Ectodermal cell (in vitro differentiated cells): ENCODE measurements around the gene TMLHE.
"Not testable (repeated sequence)": the region's sequence is repeated elsewhere in the genome, so short reads cannot be mapped to it uniquely, and the experiment has no call there.

Experiments used
- H3K27ac ChIP-seq: 2 replicates; pipeline ENCODE4 v1.7.0; 2013; ENCODE audit warnings: mild to moderate bottlenecking, low read depth, low read length; ENCODE audit not compliant: insufficient read depth, poor library complexity, severe bottlenecking
- H3K27me3 ChIP-seq: 2 replicates; pipeline ENCODE4 v1.7.0; 2013; ENCODE audit warnings: mild to moderate bottlenecking, low read length; ENCODE audit not compliant: insufficient read depth, control insufficient read depth, poor library complexity, severe bottlenecking
- H3K36me3 ChIP-seq: one replicate; pipeline ENCODE4 v1.7.0; 2013; ENCODE audit warnings: low read length; ENCODE audit not compliant: control insufficient read depth, insufficient read depth
- H3K4me1 ChIP-seq: one replicate; pipeline ENCODE4 v1.7.0; 2013; ENCODE audit warnings: low read length; ENCODE audit not compliant: control insufficient read depth, insufficient read depth
- H3K4me3 ChIP-seq: 2 replicates; pipeline ENCODE4 v1.7.0; 2013; ENCODE audit warnings: low read depth, low read length, control low read depth; ENCODE audit not compliant: insufficient read depth
- H3K9me3 ChIP-seq: 2 replicates; pipeline ENCODE4 v1.7.0; 2013; ENCODE audit warnings: mild to moderate bottlenecking, low read length, moderate library complexity; ENCODE audit not compliant: control insufficient read depth
- WGBS, 2 experiments: methylation state at CpG; one replicate each; pipeline ENCODE4 v1.1.7; 2013; ENCODE audit warnings: missing lambda C conversion rate in 2 of 2; 5-methylcytosine and 5-hydroxymethylcytosine counted together

Gene TMLHE

DNA sequence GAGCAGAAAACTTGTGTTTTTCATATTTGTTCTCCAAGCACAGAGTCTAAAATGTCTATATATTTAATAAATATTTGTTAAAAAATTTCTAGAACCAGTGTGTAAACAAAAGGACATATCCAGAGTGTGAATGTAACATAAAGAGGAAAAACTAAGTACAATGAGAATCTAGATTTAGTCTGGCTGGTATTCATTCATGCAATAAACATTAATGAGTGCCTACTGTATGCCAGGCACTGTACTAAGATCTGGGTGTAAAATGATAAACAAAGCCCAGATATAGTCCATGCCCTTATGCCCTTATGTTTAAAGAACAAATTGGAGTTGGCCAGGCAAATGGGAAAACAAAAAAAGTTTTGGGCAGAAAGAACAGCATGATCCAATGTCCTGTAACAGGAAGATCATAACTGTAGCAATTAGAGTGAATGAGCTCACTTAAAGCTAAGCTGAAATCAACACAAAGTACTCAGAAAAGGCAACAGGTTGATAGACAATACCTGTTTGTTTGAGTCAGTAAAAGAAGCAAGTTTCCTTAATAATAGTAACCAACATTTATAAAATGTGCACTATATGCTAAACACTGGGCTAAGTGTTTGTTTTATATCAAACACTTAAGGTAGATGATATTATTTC, 1.3 kb upstream of the TMLHE start:
- H3K27me3 ChIP-seq: no peaks in the 10 kb centered on the region
- H3K4me3 ChIP-seq: no peak overlapping the region
- H3K4me1 ChIP-seq: no peaks in the 10 kb centered on the region
- H3K27ac ChIP-seq: no peak overlapping the region
- no peaks in the 10 kb centered on the region for H3K9me3 ChIP-seq
- no peaks in the 10 kb centered on the region for H3K36me3 ChIP-seq

DNA sequence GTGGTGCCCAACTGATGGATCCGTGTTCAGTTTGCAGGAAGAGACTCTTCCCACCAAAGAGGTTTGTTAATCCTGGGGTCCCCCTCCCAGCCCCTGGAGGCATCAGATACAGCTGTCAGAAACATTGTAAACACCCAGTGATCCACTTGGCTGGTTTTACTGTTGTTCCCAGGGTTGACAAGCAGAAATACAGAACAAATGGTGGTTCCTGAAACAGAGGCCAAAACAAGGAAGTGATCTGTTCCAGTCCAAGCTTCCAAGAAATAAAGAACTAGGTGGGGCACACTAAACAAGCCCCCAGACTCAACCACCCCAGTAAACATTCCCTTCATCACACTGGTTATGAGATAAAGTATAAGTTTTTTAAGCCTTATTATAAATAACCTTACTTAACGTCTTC, 1.4 kb downstream of the TMLHE start:
- WGBS, 2 experiments: 64 to 100% methylated on average over 1 of the region's 2 CpGs
- peak overlapping the region; percentile 67 for H3K4me3 ChIP-seq
- H3K4me1 ChIP-seq: no peaks in the 10 kb centered on the region

DNA sequence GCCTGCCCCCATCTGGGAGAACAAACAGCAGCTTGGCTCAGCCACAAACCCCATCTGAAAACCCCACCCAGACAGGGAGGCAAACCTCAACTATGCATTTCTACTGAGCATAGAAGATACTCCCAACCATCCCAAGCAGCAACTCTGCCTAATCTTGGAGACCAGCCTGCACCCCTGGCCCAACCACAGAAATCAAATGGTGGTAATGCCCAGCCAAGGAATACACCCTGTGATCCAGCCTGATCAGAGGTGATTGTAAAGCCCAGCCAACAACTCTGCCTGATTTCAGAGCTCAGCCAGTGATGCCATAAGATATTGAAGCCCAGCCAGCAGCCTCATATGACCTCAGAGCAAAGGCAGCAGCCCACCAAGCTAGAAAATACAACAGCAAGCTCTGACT, 19.8 kb downstream of the TMLHE start:
- Histone ChIP-seq H3K4me1 (no peaks in the 10 kb centered on the region), H3K36me3 (no peaks in the 10 kb centered on the region), H3K4me3 (no peak overlapping the region), H3K27me3 (no peaks in the 10 kb centered on the region), H3K27ac (no peak overlapping the region), H3K9me3 (no peaks in the 10 kb centered on the region)

More for the DNA sequence above, 1.4 kb downstream of the TMLHE start:
- Histone ChIP-seq H3K27me3 (no peaks in the 10 kb centered on the region), H3K9me3 (no peaks in the 10 kb centered on the region), H3K36me3 (no peaks in the 10 kb centered on the region), H3K27ac (no peak overlapping the region)

DNA sequence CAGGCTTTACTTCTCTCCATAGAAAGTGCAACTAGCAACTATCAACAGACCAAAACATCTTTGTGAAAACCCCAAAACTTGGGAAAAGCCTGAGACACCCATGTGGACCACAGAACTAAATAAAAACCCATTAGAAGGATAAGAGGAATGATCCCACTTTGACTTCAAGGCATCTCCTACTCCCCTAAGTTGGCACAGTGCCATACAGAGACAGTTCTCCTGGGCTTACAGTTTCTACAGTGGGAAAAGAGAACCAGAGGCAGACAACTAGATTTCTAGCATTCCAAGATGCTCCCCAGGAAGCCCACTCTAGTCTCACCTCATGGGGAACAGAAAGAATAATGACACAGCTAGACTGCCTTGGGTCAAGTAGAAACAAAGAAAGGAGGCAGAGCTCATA, 20.4 kb downstream of the TMLHE start:
- H3K4me3 ChIP-seq: no peak overlapping the region

DNA sequence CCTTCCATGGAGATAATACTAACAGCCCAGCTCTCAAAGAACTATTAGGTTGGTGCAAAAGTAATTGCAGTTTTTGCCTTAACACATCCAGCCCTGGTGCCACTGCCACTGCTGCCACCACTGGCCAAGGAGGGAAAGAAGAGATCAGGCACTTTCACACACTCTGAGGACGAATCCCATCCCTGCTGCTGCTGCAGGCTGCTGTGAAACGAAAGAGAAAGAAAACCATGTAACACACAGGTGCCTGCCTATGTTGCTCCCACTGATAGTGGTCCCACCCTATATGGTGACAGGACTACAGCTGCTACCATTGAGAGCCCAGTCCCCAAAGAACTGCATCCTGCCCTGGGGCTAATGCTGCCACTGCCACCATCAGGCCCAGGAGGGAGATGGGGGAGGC, 35.1 kb downstream of the TMLHE start:
- no peak overlapping the region for H3K27ac ChIP-seq
- no peaks in the 10 kb centered on the region for H3K36me3 ChIP-seq
- H3K9me3 ChIP-seq: no peaks in the 10 kb centered on the region
- H3K4me3 ChIP-seq: no peak overlapping the region
- no peaks in the 10 kb centered on the region for H3K4me1 ChIP-seq
- 57 to 84% methylated on average over 2 of the region's 2 CpGs for WGBS, 2 experiments
- no peaks in the 10 kb centered on the region for H3K27me3 ChIP-seq

More for the DNA sequence above, 20.4 kb downstream of the TMLHE start:
- H3K27ac ChIP-seq: no peak overlapping the region
- H3K36me3 ChIP-seq: no peaks in the 10 kb centered on the region
- no peaks in the 10 kb centered on the region for H3K9me3 ChIP-seq
- H3K4me1 ChIP-seq: no peaks in the 10 kb centered on the region
- H3K27me3 ChIP-seq: no peaks in the 10 kb centered on the region

DNA sequence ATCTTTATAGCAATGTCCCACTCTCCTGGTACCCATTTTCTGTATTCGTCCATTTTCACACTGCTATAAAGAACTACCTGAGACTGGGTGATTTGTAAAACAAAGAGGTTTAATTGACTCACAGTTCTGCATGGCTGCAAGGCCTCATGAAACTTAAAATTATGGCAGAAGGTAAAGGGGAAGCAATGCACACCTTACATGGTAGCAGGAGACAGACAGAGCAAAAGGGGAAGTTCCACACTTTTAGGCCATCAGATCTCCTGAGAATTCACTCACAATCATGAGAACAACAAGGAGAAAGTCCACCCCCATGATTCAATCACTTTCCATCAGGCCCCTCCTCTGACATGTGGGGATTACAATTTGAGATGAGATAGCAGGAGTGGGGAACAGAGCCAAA, 49.7 kb downstream of the TMLHE start:
- Histone ChIP-seq H3K4me3 (no peak overlapping the region), H3K36me3 (no peaks in the 10 kb centered on the region), H3K27me3 (no peaks in the 10 kb centered on the region), H3K27ac (no peak overlapping the region), H3K9me3 (no peaks in the 10 kb centered on the region), H3K4me1 (no peaks in the 10 kb centered on the region)
- no CpG with 5 or more reads among the region's 1 CpG for WGBS, 2 experiments

DNA sequence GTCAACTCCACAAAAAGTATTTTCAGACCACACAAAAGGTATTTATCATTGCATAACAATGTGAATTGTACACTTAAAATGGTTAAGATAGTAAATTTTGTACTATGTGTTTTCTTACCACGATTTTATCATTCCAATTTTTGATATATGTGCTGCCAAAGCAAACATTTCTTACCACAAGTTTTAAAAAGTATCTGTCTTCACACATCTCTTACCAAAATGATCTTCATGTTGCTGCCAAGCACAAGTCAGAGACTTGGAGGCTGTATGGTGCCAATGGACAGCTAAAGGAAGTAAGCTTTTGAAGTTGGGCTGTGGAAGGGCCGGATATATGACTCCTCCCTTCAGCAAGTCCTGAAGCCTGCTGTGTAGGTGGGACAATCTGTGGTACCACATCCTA, 67.9 kb downstream of the TMLHE start:
- Histone ChIP-seq H3K9me3 (no peaks in the 10 kb centered on the region), H3K27ac (no peak overlapping the region), H3K36me3 (peaks cover 4% of the 10 kb centered on the region), H3K27me3 (no peaks in the 10 kb centered on the region), H3K4me1 (no peaks in the 10 kb centered on the region), H3K4me3 (no peak overlapping the region)
- 82 to 88% methylated on average over 1 of the region's 2 CpGs for WGBS, 2 experiments

DNA sequence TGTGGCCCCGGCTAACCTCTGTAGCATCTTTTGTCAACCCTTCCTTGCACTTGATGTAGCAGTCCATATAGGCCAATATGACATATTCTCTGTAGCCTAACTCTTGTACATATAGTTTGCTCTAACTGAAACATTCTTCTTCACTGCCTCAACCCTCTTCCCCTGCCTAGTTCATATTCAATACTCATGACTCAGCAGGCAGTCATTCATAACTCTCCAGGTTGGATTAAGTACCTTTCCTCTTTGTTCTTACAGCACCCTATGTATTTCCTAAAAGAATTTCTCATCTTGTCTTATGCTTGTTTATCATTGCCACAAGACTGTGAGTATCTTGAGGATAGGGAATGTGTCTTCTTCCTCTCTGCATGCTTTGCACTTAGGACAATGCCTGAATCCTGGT, 76.9 kb downstream of the TMLHE start:
- Histone ChIP-seq H3K27me3 (no peaks in the 10 kb centered on the region), H3K9me3 (no peaks in the 10 kb centered on the region), H3K36me3 (no peaks in the 10 kb centered on the region), H3K4me3 (no peak overlapping the region), H3K4me1 (no peaks in the 10 kb centered on the region), H3K27ac (no peak overlapping the region)
- 96 to 100% methylated on average over 1 of the region's 1 CpG for WGBS, 2 experiments

DNA sequence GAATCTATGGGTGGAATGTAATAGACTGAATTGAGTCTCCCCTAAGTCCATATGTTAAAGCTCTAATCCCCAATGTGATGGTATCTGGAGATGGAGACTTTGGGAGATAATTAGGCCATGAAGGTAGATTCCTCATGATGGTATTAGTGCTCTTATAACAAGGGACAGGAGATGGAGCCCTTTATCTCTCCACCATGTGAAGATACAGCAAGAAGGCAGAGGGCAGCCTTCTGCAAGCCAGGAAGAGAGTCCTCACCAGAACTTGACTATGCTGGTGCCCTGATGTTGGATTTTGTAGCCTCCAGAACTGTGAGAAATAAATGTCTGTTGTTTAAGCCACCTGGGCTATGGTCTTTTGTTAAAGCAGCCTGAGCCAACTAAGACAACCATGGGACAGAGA, 78.0 kb downstream of the TMLHE start:
- H3K4me1 ChIP-seq: no peaks in the 10 kb centered on the region
- H3K27me3 ChIP-seq: no peaks in the 10 kb centered on the region
- no peaks in the 10 kb centered on the region for H3K36me3 ChIP-seq
- no peak overlapping the region for H3K27ac ChIP-seq
- H3K9me3 ChIP-seq: no peaks in the 10 kb centered on the region
- no peak overlapping the region for H3K4me3 ChIP-seq

DNA sequence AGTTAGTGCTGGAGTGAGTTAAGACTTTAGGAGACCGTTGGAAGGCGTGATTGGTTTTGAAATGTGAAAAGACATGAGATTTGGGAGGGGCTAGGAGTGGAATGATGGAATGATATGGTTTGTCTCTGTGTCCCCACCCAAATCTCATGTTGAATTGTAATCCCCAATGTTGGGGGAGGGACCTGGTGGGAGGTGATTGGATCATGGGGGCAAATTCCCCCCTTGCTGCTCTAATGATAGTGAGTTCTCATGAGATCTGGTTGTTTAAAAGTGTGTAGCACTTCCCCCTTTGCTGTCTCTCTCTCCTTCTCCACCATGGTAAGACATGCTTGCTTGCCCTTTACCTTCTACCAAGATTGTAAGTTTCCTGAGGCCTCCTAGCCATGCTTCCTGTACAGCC, 85.7 kb downstream of the TMLHE start:
- H3K36me3 ChIP-seq, H3K4me3 ChIP-seq, H3K4me1 ChIP-seq, H3K9me3 ChIP-seq, H3K27me3 ChIP-seq, H3K27ac ChIP-seq: not testable (repeated sequence)
- 97 to 98% methylated on average over 2 of the region's 2 CpGs for WGBS, 2 experiments

DNA sequence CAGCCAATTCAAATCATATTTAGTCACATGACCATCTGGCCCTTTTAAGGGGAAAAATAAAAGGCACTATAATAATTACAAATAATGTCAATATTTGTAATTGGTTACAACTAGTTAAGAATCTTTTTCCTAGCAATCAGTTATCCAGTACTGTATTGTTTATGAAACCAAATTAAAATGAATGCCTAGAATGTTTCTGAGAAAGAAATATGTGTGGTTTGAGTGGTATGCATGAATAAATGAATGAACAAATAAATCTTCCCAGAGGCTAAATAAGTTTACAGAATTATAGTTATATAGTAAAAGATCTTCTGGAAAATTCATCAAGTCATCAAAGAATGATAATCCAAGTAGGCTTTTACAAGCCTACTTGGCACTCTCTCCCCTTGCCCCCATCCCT, 98.5 kb downstream of the TMLHE start:
- Histone ChIP-seq H3K4me3 (no peak overlapping the region), H3K27ac (no peak overlapping the region), H3K4me1 (no peaks in the 10 kb centered on the region), H3K9me3 (no peaks in the 10 kb centered on the region), H3K27me3 (no peaks in the 10 kb centered on the region), H3K36me3 (peaks cover 6% of the 10 kb centered on the region)
